H9 (cell line): ENCODE results near the gene C11orf86. TPM values are rescaled to one million over a fixed set of nuclear protein-coding genes. Genes with fewer than 3 reads are reported as not detected.

Experiments
- DNase-seq: peaks from one replicate; pipeline ENCODE4 v3.0.0-alpha.2; 2017
- H2AFZ ChIP-seq: one replicate; pipeline ENCODE4 v1.6.1; 2013; ENCODE audit warnings: mild to moderate bottlenecking, low read length, control low read depth, moderate library complexity
- H2AK5ac ChIP-seq: 2 replicates; pipeline ENCODE4 v1.6.1; 2013; ENCODE audit warnings: low read length, control low read depth, mixed read lengths; ENCODE audit not compliant: insufficient read length
- H2BK120ac ChIP-seq: one replicate; pipeline ENCODE4 v1.6.1; 2013; ENCODE audit warnings: low read depth, mild to moderate bottlenecking, low read length, control low read depth, inconsistent platforms; ENCODE audit not compliant: poor library complexity, severe bottlenecking
- H2BK12ac ChIP-seq: 2 replicates; pipeline ENCODE4 v1.6.1; 2013; ENCODE audit warnings: low read length, control low read depth, mixed read lengths, low read depth; ENCODE audit not compliant: insufficient read length
- H2BK15ac ChIP-seq: 2 replicates; pipeline ENCODE4 v1.6.1; 2013; ENCODE audit warnings: low read depth, low read length, control low read depth
- H2BK20ac ChIP-seq: one replicate; pipeline ENCODE4 v1.6.1; 2013; ENCODE audit warnings: low read depth, mild to moderate bottlenecking, low read length, control low read depth, inconsistent platforms; ENCODE audit not compliant: poor library complexity, severe bottlenecking
- H2BK5ac ChIP-seq: 2 replicates; pipeline ENCODE4 v1.6.1; 2013; ENCODE audit warnings: low read length, control low read depth, mixed read lengths; ENCODE audit not compliant: insufficient read length
- H3K14ac ChIP-seq: 2 replicates; pipeline ENCODE4 v1.6.1; 2013; ENCODE audit warnings: low read length, control low read depth; ENCODE audit not compliant: insufficient read depth
- H3K18ac ChIP-seq: 2 replicates; pipeline ENCODE4 v1.6.1; 2013; ENCODE audit warnings: low read depth, mild to moderate bottlenecking, mixed read lengths, low read length, control low read depth; ENCODE audit not compliant: insufficient read length
- H3K23ac ChIP-seq: 2 replicates; pipeline ENCODE4 v1.6.1; 2013; ENCODE audit warnings: low read length, control low read depth, mixed read lengths, low read depth; ENCODE audit not compliant: insufficient read length
- H3K23me2 ChIP-seq: 2 replicates; pipeline ENCODE4 v1.6.1; 2013; ENCODE audit warnings: low read depth, mild to moderate bottlenecking, mixed read lengths, low read length, control low read depth; ENCODE audit not compliant: insufficient read length, poor library complexity, severe bottlenecking
- H3K27ac ChIP-seq: 2 replicates; pipeline ENCODE4 v1.5.1; 2013; ENCODE audit warnings: low read length, control low read depth, mixed read lengths, low read depth; ENCODE audit not compliant: insufficient read length
- H3K27me3 ChIP-seq: 2 replicates; pipeline ENCODE4 v1.6.1; 2013; ENCODE audit warnings: low read length, control low read depth, inconsistent platforms; ENCODE audit not compliant: insufficient read depth
- H3K4ac ChIP-seq: 2 replicates; pipeline ENCODE4 v1.6.1; 2013; ENCODE audit warnings: low read depth, mild to moderate bottlenecking, control low read depth, inconsistent platforms, low read length, moderate library complexity
- H3K4me1 ChIP-seq: 2 replicates; pipeline ENCODE4 v1.6.1; 2013; ENCODE audit warnings: low read length, control low read depth, inconsistent platforms; ENCODE audit not compliant: insufficient read depth
- H3K4me2 ChIP-seq: 2 replicates; pipeline ENCODE4 v1.6.1; 2013; ENCODE audit warnings: low read length, control low read depth, mixed read lengths; ENCODE audit not compliant: insufficient read length, insufficient read depth
- H3K56ac ChIP-seq: 2 replicates; pipeline ENCODE4 v1.6.1; 2013; ENCODE audit warnings: low read depth, mild to moderate bottlenecking, mixed read lengths, low read length, control low read depth; ENCODE audit not compliant: insufficient read length
- H3K79me1 ChIP-seq: 2 replicates; pipeline ENCODE4 v1.6.1; 2013; ENCODE audit warnings: low read depth, mild to moderate bottlenecking, moderate library complexity, low read length, control low read depth, inconsistent platforms; ENCODE audit not compliant: insufficient read depth, poor library complexity, severe bottlenecking
- H3K79me2 ChIP-seq: 2 replicates; pipeline ENCODE4 v1.6.1; 2013; ENCODE audit warnings: low read length, control low read depth, inconsistent platforms; ENCODE audit not compliant: insufficient read depth
- H3K9ac ChIP-seq: 2 replicates; pipeline ENCODE4 v1.6.1; 2013; ENCODE audit warnings: low read length, control low read depth, mixed read lengths; ENCODE audit not compliant: insufficient read length; ENCODE audit errors: extremely low read depth
- H3K9me3 ChIP-seq: one replicate; pipeline ENCODE4 v1.6.1; 2013; ENCODE audit warnings: low read depth, low read length, inconsistent platforms; ENCODE audit not compliant: control insufficient read depth
- H3T11ph ChIP-seq: one replicate; pipeline ENCODE4 v1.6.1; 2013; ENCODE audit warnings: mild to moderate bottlenecking, low read length, control low read depth, inconsistent platforms
- H4K20me1 ChIP-seq: one replicate; pipeline ENCODE4 v1.6.1; 2013; ENCODE audit not compliant: control insufficient read depth, insufficient read length, insufficient read depth
- H4K5ac ChIP-seq: 2 replicates; pipeline ENCODE4 v1.6.1; 2013; ENCODE audit warnings: low read depth, mild to moderate bottlenecking, mixed read lengths, low read length, control low read depth; ENCODE audit not compliant: insufficient read length
- H4K8ac ChIP-seq: replicated peaks from 2 replicates; pipeline ENCODE4 v1.6.1; 2013; ENCODE audit warnings: low read length, control low read depth, mixed read lengths, low read depth; ENCODE audit not compliant: insufficient read length
- H4K91ac ChIP-seq: 2 replicates; pipeline ENCODE4 v1.6.1; 2013; ENCODE audit warnings: low read depth, mild to moderate bottlenecking, moderate library complexity, mixed read lengths, low read length, control low read depth; ENCODE audit not compliant: insufficient read length
- H3K27ac Mint-ChIP-seq, 3 experiments: 2 replicates in 2 of 3; 3 replicates in 1 of 3; pipeline ENCODE4 v1.8.0; 2020 to 2021; ENCODE audit warnings: mixed read lengths in 3 of 3, mild to moderate bottlenecking in 1 of 3, moderate library complexity in 1 of 3
- H3K27me3 Mint-ChIP-seq: 2 replicates; pipeline ENCODE4 v1.8.0; 2021; ENCODE audit warnings: low read depth, mild to moderate bottlenecking, moderate library complexity, mixed read lengths
- H3K36me3 Mint-ChIP-seq, 3 experiments: 2 replicates in 2 of 3; 3 replicates in 1 of 3; pipeline ENCODE4 v1.8.0; 2020 to 2021; ENCODE audit warnings: low read depth in 3 of 3, mixed read lengths in 3 of 3; ENCODE audit not compliant: insufficient read depth in 1 of 3
- H3K4me1 Mint-ChIP-seq, 2 experiments: 2 replicates each; pipeline ENCODE4 v1.8.0; 2020; ENCODE audit warnings: mixed read lengths in 2 of 2
- H3K4me3 Mint-ChIP-seq, 2 experiments: 2 replicates in 1 of 2; 3 replicates in 1 of 2; pipeline ENCODE4 v1.8.0; 2020 to 2021; ENCODE audit warnings: mild to moderate bottlenecking in 2 of 2, mixed read lengths in 2 of 2, moderate library complexity in 1 of 2
- H3K9me3 Mint-ChIP-seq, 2 experiments: 2 replicates in 1 of 2; 3 replicates in 1 of 2; pipeline ENCODE4 v1.8.0; 2020; ENCODE audit warnings: mild to moderate bottlenecking in 2 of 2, mixed read lengths in 2 of 2, moderate library complexity in 1 of 2
- CTCF ChIP-seq: fragments of 200-600 bp; sonication (generic); conservative IDR thresholded peaks from 3 replicates; pipeline ENCODE4 v1.8.0; 2021; ENCODE audit warnings: antibody characterized with exemption, mild to moderate bottlenecking
- WGBS: extraction: QIAGEN DNeasy Blood & Tissue Kit; methylation state at CpG from one replicate; pipeline ENCODE4 v1.1.7; 2013; ENCODE audit warnings: missing lambda C conversion rate, low lambda C conversion rate, mixed read lengths; ENCODE audit not compliant: insufficient read length; ENCODE audit errors: extremely low coverage; 5-methylcytosine and 5-hydroxymethylcytosine counted together
- total RNA-seq: library from RNA; stranded (reverse); gene quantifications from 2 replicates; pipeline ENCODE4 v1.2.1, GENCODE V29; 2021

Gene C11orf86
- total RNA-seq, 1 experiment from 2014 or later: not detected

DNA sequence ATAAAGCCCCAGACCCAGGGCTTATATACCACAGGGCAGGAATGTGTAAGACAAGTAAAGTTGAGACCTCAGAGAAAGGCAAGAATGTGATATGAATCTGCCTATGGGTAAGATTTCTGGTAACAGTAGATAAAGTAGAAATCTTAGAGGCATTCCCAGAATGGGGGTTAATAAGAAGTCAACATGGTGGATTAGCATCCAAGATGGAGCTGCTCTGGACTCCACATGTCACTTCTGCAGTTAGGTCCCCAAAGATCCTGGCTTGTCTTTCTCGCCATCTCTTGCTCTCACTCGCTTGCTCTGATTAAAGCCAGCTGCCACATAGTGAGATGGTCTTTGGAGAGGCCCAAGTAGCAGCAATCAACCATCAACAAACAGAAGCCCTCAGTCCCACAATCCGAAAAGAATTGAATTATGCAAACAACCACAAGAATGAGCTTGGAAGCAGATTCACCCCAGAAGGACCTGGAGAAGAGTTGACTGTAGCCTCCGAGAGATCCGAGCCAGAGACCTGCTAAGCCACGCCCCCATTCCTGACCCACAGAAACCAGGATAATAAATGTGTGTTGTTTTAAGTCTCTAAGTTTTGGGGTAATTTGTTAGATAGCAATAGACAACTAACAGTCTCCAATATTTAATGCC, 5.4 kb upstream of the C11orf86 start:
- peaks cover 4 to 8% of the 10 kb centered on the region in 2 experiments; a peak in 3 of 4 replicates for H3K4me1 Mint-ChIP-seq
- H3K18ac ChIP-seq: no peak overlapping the region
- no peak overlapping the region for H2AK5ac ChIP-seq
- no peaks in the 10 kb centered on the region for H3K9me3 ChIP-seq
- TF ChIP-seq CTCF: no peak
- no peak overlapping the region for H3K4me2 ChIP-seq
- no peak overlapping the region for H3T11ph ChIP-seq
- no peak overlapping the region for H3K9ac ChIP-seq
- H3K4me3 Mint-ChIP-seq: no peak overlapping the region
- H3K27ac Mint-ChIP-seq: peak overlapping the region in 1 of 3 experiments; percentile 57; a peak in 1 of 7 replicates
- no peak overlapping the region for H2BK20ac ChIP-seq
- no peaks in the 10 kb centered on the region for H4K20me1 ChIP-seq
- H3K27ac ChIP-seq: no peak overlapping the region
- H4K8ac ChIP-seq: no peak overlapping the region
- no peak overlapping the region for H4K5ac ChIP-seq
- H3K27me3 ChIP-seq: no peaks in the 10 kb centered on the region
- H3K14ac ChIP-seq: no peak overlapping the region
- H2AFZ ChIP-seq: no peak overlapping the region
- no peak overlapping the region for H3K4ac ChIP-seq
- no peak overlapping the region for H2BK120ac ChIP-seq
- H3K9me3 Mint-ChIP-seq: no peaks in the 10 kb centered on the region
- no peaks in the 10 kb centered on the region for H3K23me2 ChIP-seq
- no peak overlapping the region for H4K91ac ChIP-seq
- no peak overlapping the region for H2BK5ac ChIP-seq
- no peak overlapping the region for H3K56ac ChIP-seq
- DNase-seq: no peak
- no peaks in the 10 kb centered on the region; a peak in 1 of 7 replicates for H3K36me3 Mint-ChIP-seq
- no peak overlapping the region for H2BK12ac ChIP-seq
- H3K23ac ChIP-seq: no peak overlapping the region
- H3K27me3 Mint-ChIP-seq: peaks cover 2% of the 10 kb centered on the region; the same call in 1 of the 2 replicates
- no peaks in the 10 kb centered on the region for H3K79me2 ChIP-seq
- H2BK15ac ChIP-seq: no peak overlapping the region
- H3K4me1 ChIP-seq: no peaks in the 10 kb centered on the region
- H3K79me1 ChIP-seq: no peaks in the 10 kb centered on the region
- no CpG with 5 or more reads among the region's 6 CpGs for WGBS
